ENCODE measurements around the gene TSPYL6.

TSPYL6 gene

DNA sequence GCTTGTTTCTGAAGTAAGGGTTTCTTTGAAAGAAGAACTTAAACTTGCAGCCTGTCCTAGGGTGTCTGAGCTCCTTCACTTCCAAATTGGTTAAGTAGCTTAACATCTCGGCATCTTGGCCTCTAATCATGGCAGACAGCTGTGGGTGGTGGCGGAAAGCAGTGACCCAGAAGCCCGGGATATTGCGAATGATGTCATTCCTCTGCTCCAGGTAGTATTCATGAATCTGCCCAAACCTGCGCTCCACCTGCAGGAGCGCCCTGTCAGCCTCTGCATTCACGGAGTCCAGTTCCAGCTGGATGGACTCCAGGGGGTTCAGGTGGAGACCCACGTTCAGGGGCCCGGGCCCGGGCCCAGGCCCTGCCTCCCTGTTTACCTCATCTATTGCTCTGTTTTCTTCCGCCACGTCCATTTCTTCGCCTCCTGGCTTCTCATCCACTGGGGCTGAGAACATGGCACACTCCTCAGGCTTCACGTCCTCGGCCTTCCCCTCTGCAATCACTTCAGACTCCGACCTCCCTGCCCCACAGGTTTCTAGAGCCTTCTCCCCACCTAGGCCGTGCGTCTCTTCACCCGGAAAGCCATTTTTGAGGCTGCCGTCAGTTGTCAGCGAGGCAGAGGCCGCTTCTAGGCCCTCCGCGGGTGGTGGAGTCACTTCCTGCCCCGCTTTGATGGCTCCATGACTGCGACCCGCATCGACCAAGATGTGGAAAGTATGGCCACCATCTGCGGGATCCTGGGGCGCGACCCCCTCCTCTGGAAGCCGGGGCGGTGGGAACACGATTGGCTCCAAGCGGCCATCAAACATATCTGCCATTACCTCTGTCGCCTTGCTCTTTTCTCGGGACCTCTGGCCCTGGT lies 569 bp downstream of the TSPYL6 start:
- no peak overlapping the region for H3K18ac ChIP-seq (ENCODE audit: low read length)
- no peak overlapping the region for H2BK120ac ChIP-seq (ENCODE audit: low read depth, low read length)
- H2BK5ac ChIP-seq (ENCODE audit: low read length): no peak overlapping the region
- no peaks in the 10 kb centered on the region for H3K79me2 ChIP-seq (ENCODE audit: control insufficient read depth, insufficient read depth, low read length)
- H3K36me3 ChIP-seq (ENCODE audit: control insufficient read depth, insufficient read depth, low read length): no peaks in the 10 kb centered on the region
- no peak overlapping the region for H3K9ac ChIP-seq (ENCODE audit: low read length)
- no peak overlapping the region for H3K4me3 ChIP-seq (ENCODE audit: low read length)
- no peak for DNase-seq
- no peaks in the 10 kb centered on the region for H3K4me1 ChIP-seq (ENCODE audit: control insufficient read depth, low read depth, low read length)
- WGBS (ENCODE audit: extremely low coverage, insufficient coverage, low lambda C conversion rate): no CpG with 5 or more reads among the region's 37 CpGs
- no peak overlapping the region for H4K5ac ChIP-seq (ENCODE audit: low read length)
- H3K79me1 ChIP-seq (ENCODE audit: low read length): no peaks in the 10 kb centered on the region
- no peak overlapping the region for H3K23ac ChIP-seq (ENCODE audit: low read length)
- peaks cover 2% of the 10 kb centered on the region for H3K27me3 ChIP-seq (ENCODE audit: insufficient read depth, low read length, poor library complexity)
- no peak overlapping the region for H2AK5ac ChIP-seq (ENCODE audit: low read length)
- no peak overlapping the region for H3K27ac ChIP-seq (ENCODE audit: low read depth, low read length)
- no peak overlapping the region for H3K56ac ChIP-seq (ENCODE audit: low read length)
- H3K4me2 ChIP-seq (ENCODE audit: low read length): no peak overlapping the region
- H2BK15ac ChIP-seq (replicated peaks; ENCODE audit: low read depth): no peak overlapping the region
- H4K8ac ChIP-seq (ENCODE audit: low read depth, low read length): no peak overlapping the region
- H3K4ac ChIP-seq (ENCODE audit: low read depth, low read length): no peak overlapping the region

DNA sequence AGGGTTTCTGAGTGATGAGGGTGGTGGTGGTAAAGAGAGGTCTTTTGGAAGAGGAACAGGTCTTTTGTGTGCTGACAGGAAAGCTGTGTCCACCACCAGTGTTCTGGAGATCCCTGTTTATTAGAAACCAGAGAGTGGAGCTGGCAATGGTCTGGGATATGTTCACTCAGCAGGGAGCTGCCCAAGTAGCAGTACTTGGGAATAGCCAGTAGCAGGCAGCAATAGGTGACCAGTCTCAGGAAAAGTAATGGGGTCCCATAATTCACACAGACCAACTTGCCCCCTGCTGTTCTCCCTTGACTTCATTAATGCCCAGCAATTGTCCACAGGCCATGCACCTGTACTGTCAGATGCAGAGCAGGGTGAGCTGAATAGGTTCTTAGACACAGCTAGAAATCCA lies 1.8 kb downstream of the TSPYL6 start:
- Histone ChIP-seq H2BK120ac (ENCODE audit: low read depth, low read length) (no peak overlapping the region), H4K8ac (ENCODE audit: low read depth, low read length) (no peak overlapping the region), H4K5ac (ENCODE audit: low read length) (no peak overlapping the region), H3K4ac (ENCODE audit: low read depth, low read length) (no peak overlapping the region), H2AK5ac (ENCODE audit: low read length) (no peak overlapping the region), H2BK5ac (ENCODE audit: low read length) (no peak overlapping the region), H3K56ac (ENCODE audit: low read length) (no peak overlapping the region), H2BK15ac (replicated peaks; ENCODE audit: low read depth) (no peak overlapping the region), H3K4me3 (ENCODE audit: low read length) (no peak overlapping the region), H3K18ac (ENCODE audit: low read length) (no peak overlapping the region), H3K27me3 (ENCODE audit: insufficient read depth, low read length, poor library complexity) (peaks cover 2% of the 10 kb centered on the region), H3K4me2 (ENCODE audit: low read length) (no peak overlapping the region), H3K9ac (ENCODE audit: low read length) (no peak overlapping the region), H3K4me1 (ENCODE audit: control insufficient read depth, low read depth, low read length) (no peaks in the 10 kb centered on the region), H3K27ac (ENCODE audit: low read depth, low read length) (no peak overlapping the region), H3K79me1 (ENCODE audit: low read length) (no peaks in the 10 kb centered on the region), H3K36me3 (ENCODE audit: control insufficient read depth, insufficient read depth, low read length) (no peaks in the 10 kb centered on the region), H3K23ac (ENCODE audit: low read length) (no peak overlapping the region), H3K79me2 (ENCODE audit: control insufficient read depth, insufficient read depth, low read length) (no peaks in the 10 kb centered on the region)
- DNase-seq: no peak

- no peak overlapping the region for H3K18ac ChIP-seq (ENCODE audit: low read length)
- no peak overlapping the region for H4K8ac ChIP-seq (ENCODE audit: low read depth, low read length)
- no peak overlapping the region for H3K27ac ChIP-seq (ENCODE audit: low read depth, low read length)
- peaks cover 2% of the 10 kb centered on the region for H3K27me3 ChIP-seq (ENCODE audit: insufficient read depth, low read length, poor library complexity)
- H3K4me2 ChIP-seq (ENCODE audit: low read length): no peak overlapping the region
- H3K4ac ChIP-seq (ENCODE audit: low read depth, low read length): no peak overlapping the region
- H2BK5ac ChIP-seq (ENCODE audit: low read length): no peak overlapping the region
- H2BK120ac ChIP-seq (ENCODE audit: low read depth, low read length): no peak overlapping the region
- H4K5ac ChIP-seq (ENCODE audit: low read length): no peak overlapping the region
- no peaks in the 10 kb centered on the region for H3K79me1 ChIP-seq (ENCODE audit: low read length)
- no peak overlapping the region for H2BK15ac ChIP-seq (replicated peaks; ENCODE audit: low read depth)
- no peak overlapping the region for H3K56ac ChIP-seq (ENCODE audit: low read length)
- H3K4me3 ChIP-seq (ENCODE audit: low read length): no peak overlapping the region
- no peaks in the 10 kb centered on the region for H3K4me1 ChIP-seq (ENCODE audit: control insufficient read depth, low read depth, low read length)
- no peak for DNase-seq
- H3K23ac ChIP-seq (ENCODE audit: low read length): no peak overlapping the region
- H2AK5ac ChIP-seq (ENCODE audit: low read length): no peak overlapping the region
- H3K9ac ChIP-seq (ENCODE audit: low read length): no peak overlapping the region
- no peaks in the 10 kb centered on the region for H3K36me3 ChIP-seq (ENCODE audit: control insufficient read depth, insufficient read depth, low read length)
- no peaks in the 10 kb centered on the region for H3K79me2 ChIP-seq (ENCODE audit: control insufficient read depth, insufficient read depth, low read length)
Observed at GRCh38 chr2:54249629-54250028, 6.4 kb downstream of the TSPYL6 start.

- no peaks in the 10 kb centered on the region for H3K36me3 ChIP-seq (ENCODE audit: control insufficient read depth, insufficient read depth, low read length)
- H4K5ac ChIP-seq (ENCODE audit: low read length): no peak overlapping the region
- no peak overlapping the region for H2BK15ac ChIP-seq (replicated peaks; ENCODE audit: low read depth)
- H4K8ac ChIP-seq (ENCODE audit: low read depth, low read length): no peak overlapping the region
- no peak overlapping the region for H3K23ac ChIP-seq (ENCODE audit: low read length)
- no peak overlapping the region for H3K4me3 ChIP-seq (ENCODE audit: low read length)
- H3K27ac ChIP-seq (ENCODE audit: low read depth, low read length): no peak overlapping the region
- no peak overlapping the region for H3K4me2 ChIP-seq (ENCODE audit: low read length)
- no peak overlapping the region for H2BK5ac ChIP-seq (ENCODE audit: low read length)
- H2AK5ac ChIP-seq (ENCODE audit: low read length): no peak overlapping the region
- WGBS (ENCODE audit: extremely low coverage, insufficient coverage, low lambda C conversion rate): no CpG with 5 or more reads among the region's 1 CpG
- H3K4ac ChIP-seq (ENCODE audit: low read depth, low read length): no peak overlapping the region
- no peak overlapping the region for H2BK120ac ChIP-seq (ENCODE audit: low read depth, low read length)
- no peak overlapping the region for H3K9ac ChIP-seq (ENCODE audit: low read length)
- no peak overlapping the region for H3K56ac ChIP-seq (ENCODE audit: low read length)
- no peak overlapping the region for H3K18ac ChIP-seq (ENCODE audit: low read length)
- DNase-seq: no peak
- H3K27me3 ChIP-seq (ENCODE audit: insufficient read depth, low read length, poor library complexity): peaks cover 2% of the 10 kb centered on the region
- no peaks in the 10 kb centered on the region for H3K4me1 ChIP-seq (ENCODE audit: control insufficient read depth, low read depth, low read length)
- no peaks in the 10 kb centered on the region for H3K79me2 ChIP-seq (ENCODE audit: control insufficient read depth, insufficient read depth, low read length)
- H3K79me1 ChIP-seq (ENCODE audit: low read length): no peaks in the 10 kb centered on the region
Observed at GRCh38 chr2:54247115-54247514, 8.9 kb downstream of the TSPYL6 start.

DNA sequence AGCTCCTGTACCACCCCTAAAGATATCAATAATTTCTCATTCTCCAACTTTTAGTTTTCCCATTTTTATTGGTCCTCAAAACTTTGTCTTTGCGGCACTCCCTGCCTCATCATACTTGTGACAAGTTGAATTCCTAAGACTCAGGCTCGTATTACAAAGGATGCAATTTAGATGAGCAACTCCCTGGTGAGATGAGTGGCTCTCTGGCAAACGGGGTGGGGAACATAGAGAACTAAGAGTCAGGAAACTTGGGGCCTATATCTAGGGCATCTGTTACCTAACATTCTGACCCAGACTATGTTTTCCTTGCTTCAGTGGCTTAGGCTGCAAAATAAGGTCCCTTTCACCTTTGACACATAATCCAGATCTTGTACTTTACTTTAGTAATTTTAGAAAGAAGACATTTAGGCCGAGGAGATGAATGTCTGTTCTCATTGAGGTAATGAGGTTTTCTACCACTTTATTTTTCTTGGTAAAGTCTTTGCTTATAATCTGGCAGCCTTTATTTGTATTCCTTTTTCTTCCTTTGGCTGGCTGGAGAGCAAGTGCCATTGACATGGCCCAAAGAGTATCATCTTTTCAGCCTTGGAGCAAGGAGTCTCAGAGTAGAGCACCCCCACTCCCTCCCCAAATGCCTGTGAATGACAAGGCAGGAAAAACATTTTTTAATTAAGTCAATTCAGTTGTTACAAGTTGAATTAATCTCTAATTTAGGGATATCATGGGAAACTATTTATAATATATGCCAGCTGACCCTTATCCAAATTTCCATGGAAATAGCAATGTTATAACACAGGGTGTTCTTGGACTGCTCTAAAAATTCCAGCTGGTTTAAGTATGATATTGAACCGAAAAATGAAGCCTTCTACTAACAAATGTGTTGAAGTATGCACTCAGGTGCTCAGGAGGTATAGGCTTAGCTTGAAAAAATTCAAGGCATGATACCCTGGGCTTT lies 15.2 kb downstream of the TSPYL6 start:
- DNase-seq: peak; percentile 43
- no peak overlapping the region for H3K4me3 ChIP-seq (ENCODE audit: low read length)

More for the DNA sequence above, 15.2 kb downstream of the TSPYL6 start:
- Histone ChIP-seq H3K4me2 (ENCODE audit: low read length) (no peak overlapping the region), H3K27ac (ENCODE audit: low read depth, low read length) (no peak overlapping the region), H2AK5ac (ENCODE audit: low read length) (no peak overlapping the region), H3K4me1 (ENCODE audit: control insufficient read depth, low read depth, low read length) (no peaks in the 10 kb centered on the region), H2BK120ac (ENCODE audit: low read depth, low read length) (no peak overlapping the region), H2BK15ac (replicated peaks; ENCODE audit: low read depth) (no peak overlapping the region), H3K23ac (ENCODE audit: low read length) (no peak overlapping the region), H3K79me2 (ENCODE audit: control insufficient read depth, insufficient read depth, low read length) (no peaks in the 10 kb centered on the region), H3K9ac (ENCODE audit: low read length) (no peak overlapping the region), H2BK5ac (ENCODE audit: low read length) (no peak overlapping the region), H4K8ac (ENCODE audit: low read depth, low read length) (no peak overlapping the region), H3K36me3 (ENCODE audit: control insufficient read depth, insufficient read depth, low read length) (no peaks in the 10 kb centered on the region), H3K27me3 (ENCODE audit: insufficient read depth, low read length, poor library complexity) (no peaks in the 10 kb centered on the region), H3K18ac (ENCODE audit: low read length) (no peak overlapping the region), H3K79me1 (ENCODE audit: low read length) (no peaks in the 10 kb centered on the region), H3K4ac (ENCODE audit: low read depth, low read length) (no peak overlapping the region), H4K5ac (ENCODE audit: low read length) (no peak overlapping the region), H3K56ac (ENCODE audit: low read length) (no peak overlapping the region)
- no CpG with 5 or more reads among the region's 5 CpGs for WGBS (ENCODE audit: extremely low coverage, insufficient coverage, low lambda C conversion rate)
